ENCODE results near the gene ZNF264. TPM values are rescaled to one million over a fixed set of nuclear protein-coding genes. Genes with fewer than 3 reads are reported as not detected.
"Not testable (repeated sequence)": the region's sequence is repeated elsewhere in the genome, so short reads cannot be mapped to it uniquely, and the experiment has no call there.

The ZNF264 gene
- 10 to 100 TPM in 9 of 12 donors, 1 to 10 TPM in 2, not detected in 1; 9.5 to 15.6 (median 14.1) TPM for polyA plus RNA-seq (ENCODE audit: insufficient read length in 12 of 12)
- long read RNA-seq, donor 1, full-length matches to known transcripts, result 2 of 2 reads
- long read RNA-seq, donor 1, partial matches to known transcripts, result 0 of 2 reads
- long read RNA-seq, donor 1, other reads (novel, unspliced or antisense), result 0 of 2 reads
- long read RNA-seq, donor 2, full-length matches to known transcripts, result 3 of 3 reads
- long read RNA-seq, donor 2, partial matches to known transcripts, result 0 of 3 reads
- long read RNA-seq, donor 2, other reads (novel, unspliced or antisense), result 0 of 3 reads
- long read RNA-seq, donor 3, full-length matches to known transcripts, result 1 of 1 reads
- long read RNA-seq, donor 3, partial matches to known transcripts, result 0 of 1 reads
- long read RNA-seq, donor 3, other reads (novel, unspliced or antisense), result 0 of 1 reads
- long read RNA-seq, donor 4, full-length matches to known transcripts, result 2 of 2 reads
- long read RNA-seq, donor 4, partial matches to known transcripts, result 0 of 2 reads
- long read RNA-seq, donor 4, other reads (novel, unspliced or antisense), result 0 of 2 reads
- long read RNA-seq, donor 5, full-length matches to known transcripts, result 3 of 3 reads
- long read RNA-seq, donor 5, partial matches to known transcripts, result 0 of 3 reads
- long read RNA-seq, donor 5, other reads (novel, unspliced or antisense), result 0 of 3 reads
- long read RNA-seq, donor 6, result 0 reads
- long read RNA-seq, donor 7, full-length matches to known transcripts, result 2 of 2 reads
- long read RNA-seq, donor 7, partial matches to known transcripts, result 0 of 2 reads
- long read RNA-seq, donor 7, other reads (novel, unspliced or antisense), result 0 of 2 reads
- long read RNA-seq, donor 8, full-length matches to known transcripts, result 4 of 4 reads
- long read RNA-seq, donor 8, partial matches to known transcripts, result 0 of 4 reads
- long read RNA-seq, donor 8, other reads (novel, unspliced or antisense), result 0 of 4 reads
- long read RNA-seq, donor 9, full-length matches to known transcripts, result 1 of 1 reads
- long read RNA-seq, donor 9, partial matches to known transcripts, result 0 of 1 reads
- long read RNA-seq, donor 9, other reads (novel, unspliced or antisense), result 0 of 1 reads
- long read RNA-seq, donor 10, result 0 reads
- long read RNA-seq, donor 11, partial matches to known transcripts, result 5 of 5 reads
- long read RNA-seq, donor 11, other reads (novel, unspliced or antisense), result 0 of 5 reads

- DNase-seq, result peak; percentile 95
Measured at GRCh38 chr19:57191141-57192076, at the start of gene ZNF264. ZNF264 (plus strand) TSS chr19:57191500; CDS start chr19:57191914, 414 bp downstream.

- DNase-seq, result no peak
Measured at GRCh38 chr19:57141699-57142098, 49.6 kb upstream of the ZNF264 start.

DNA sequence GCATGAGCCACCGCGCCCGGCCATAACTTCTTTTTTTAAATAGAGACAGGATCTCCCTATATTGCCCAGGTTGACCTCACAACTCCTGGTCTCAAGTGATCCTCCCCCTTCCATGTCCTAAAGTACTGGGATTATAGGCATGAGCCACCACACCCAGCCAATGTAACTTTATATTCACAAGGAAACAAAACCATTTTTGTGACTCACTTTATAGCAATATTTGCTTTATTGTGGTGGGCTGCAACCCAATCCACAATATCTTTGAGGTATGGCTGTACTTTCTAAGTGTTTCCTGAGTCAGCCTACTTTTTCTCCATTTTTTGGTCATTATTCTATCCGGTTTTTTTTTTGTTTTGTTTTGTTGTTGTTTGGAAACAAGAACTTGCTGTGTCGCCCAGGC, 38.4 kb upstream of the ZNF264 start:
- no peak for DNase-seq

DNA sequence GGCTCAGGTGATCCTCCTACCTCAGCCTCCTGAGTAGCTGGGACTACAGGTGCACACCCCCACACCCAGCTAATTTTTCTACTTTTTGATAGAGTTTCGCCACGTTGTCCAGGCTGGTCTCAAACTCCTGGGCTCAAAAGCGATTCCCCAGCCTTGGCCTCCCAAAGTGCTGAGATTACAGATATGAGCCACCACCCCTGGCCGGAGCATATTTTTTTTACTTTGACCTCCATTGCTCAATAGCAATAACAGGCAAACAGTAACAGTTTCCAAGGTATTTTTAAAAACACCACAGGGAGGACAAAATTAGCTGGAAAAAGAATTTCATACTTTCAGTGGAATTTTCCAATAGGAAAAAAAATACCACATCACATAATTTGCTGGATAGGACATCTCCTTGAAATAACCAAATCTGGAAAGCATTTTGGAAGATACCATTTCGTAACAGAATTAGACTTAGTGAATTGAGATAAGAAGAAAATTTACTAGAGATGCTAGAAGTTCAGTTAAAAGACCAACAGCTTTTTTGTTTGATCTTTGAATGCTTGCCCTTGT, 29.2 kb upstream of the ZNF264 start:
- DNase-seq, result peak; percentile 13

DNA sequence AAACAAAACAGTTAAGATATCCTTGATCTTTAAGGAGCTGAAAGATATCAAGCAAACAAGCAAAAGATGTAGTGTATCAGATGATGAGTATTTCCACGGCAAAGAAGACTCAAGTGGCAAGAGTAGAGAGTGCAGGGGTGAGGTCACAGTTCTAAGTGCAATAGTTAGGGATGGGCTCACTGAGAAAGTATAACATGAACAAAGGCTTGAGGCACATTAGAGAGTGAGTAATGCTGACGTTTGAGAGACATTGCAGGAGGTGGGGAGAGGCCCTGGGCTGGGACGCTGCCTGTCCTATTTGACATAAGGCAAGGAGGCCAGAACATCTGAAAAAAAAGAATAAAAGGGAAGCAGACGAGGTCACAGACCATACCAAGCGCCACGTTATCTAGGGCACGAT, 25.5 kb upstream of the ZNF264 start:
- DNase-seq, result no peak

DNA sequence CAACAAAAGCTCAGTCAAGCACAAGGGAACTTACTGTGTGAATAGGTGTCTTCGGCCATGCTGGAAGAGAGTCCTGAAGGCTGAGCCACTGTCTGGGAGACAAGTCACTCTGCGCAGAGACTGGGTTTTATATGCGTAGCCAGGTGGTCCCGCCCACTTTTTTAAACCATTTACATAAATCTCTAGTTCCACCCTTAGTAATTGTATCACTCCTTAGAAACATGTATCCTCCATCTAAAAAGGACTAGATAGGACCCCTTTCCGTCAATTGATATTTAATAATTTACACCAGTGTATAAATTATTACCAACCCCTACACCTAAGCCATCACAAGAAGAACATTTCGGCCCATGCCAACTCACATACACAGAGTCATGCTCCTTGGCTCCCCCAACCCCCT, 23.9 kb upstream of the ZNF264 start, which contains the start of gene DUXA:
Gene DUXA (minus strand): TSS at position 101 of the 400 bp plus-strand sequence. CDS start 42 bp downstream, at position 59.
- DNase-seq, result no peak

GRCh38 chr19:57171551-57172081, 19.7 kb upstream of the ZNF264 start:
- DNase-seq, result peak; percentile 25

GRCh38 chr19:57190301-57190700, 999 bp upstream of the ZNF264 start:
- DNase-seq, result no peak

GRCh38 chr19:57192077-57192420, 749 bp downstream of the ZNF264 start:
- DNase-seq, result peak; percentile 4

DNA sequence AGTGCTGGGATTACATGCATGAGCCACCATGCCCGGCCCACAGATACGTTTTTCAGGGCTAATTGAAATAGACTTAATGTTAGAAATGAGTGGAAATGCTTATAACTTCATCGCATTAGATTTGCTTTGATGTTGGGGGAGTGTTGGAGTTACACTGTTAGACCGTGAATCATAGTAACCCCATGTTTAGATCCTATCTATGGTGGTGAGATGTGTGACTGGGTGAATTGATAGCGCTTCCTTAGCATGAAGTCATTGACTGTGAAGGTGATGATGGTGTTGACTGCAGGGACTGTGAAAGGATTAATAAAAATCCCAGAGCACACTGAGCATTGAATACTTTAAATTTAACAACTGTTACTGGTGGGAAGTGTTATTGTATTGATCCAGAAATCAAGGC, 1.7 kb downstream of the ZNF264 start:
- no peak for DNase-seq

DNA sequence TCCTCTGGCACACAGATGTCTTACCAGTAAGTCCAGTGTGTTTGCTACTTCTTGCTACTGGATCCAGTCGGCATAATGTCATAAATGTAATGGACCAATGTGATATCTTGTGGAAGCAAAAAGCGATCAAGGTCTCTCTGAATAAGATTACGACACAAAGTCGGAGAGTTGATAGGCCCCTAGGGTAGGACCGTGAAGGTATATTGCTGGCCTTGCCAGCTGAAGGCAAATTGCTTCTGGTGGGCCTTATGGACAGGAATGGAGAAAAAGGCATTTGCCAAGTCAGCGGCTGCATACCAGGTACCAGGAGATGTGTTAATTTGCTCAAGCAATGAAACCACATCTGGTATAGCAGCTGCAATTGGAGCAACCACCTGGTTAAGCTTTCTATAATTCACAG, 6.6 kb downstream of the ZNF264 start:
- not testable (repeated sequence) for DNase-seq

GRCh38 chr19:57202160-57202559, 10.9 kb downstream of the ZNF264 start:
- DNase-seq, result no peak

DNA sequence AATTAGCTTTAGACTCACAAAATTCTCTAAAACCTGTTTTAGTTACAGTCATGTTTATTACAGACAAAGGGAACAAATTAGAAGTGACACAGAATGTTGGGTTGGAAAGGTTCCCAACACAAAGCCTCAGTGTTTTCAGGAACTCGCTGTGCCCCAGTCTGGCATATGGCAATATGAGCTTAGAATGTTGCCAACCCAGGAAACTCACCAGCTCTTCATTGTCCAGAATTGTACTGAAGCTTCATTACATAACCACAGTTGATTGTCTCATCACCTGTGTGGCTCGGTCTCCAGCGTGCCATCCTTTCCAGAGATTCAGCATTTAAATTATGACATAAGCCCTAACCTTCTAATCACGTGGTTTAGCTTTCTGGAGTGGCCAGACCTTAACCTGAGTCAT, 19.1 kb downstream of the ZNF264 start:
- no peak for DNase-seq

GRCh38 chr19:57212109-57212508, 20.8 kb downstream of the ZNF264 start:
- no peak for DNase-seq

GRCh38 chr19:57227502-57227901, 36.2 kb downstream of the ZNF264 start:
- DNase-seq, result no peak

GRCh38 chr19:57231686-57232085, 40.4 kb downstream of the ZNF264 start:
- no peak for DNase-seq

DNA sequence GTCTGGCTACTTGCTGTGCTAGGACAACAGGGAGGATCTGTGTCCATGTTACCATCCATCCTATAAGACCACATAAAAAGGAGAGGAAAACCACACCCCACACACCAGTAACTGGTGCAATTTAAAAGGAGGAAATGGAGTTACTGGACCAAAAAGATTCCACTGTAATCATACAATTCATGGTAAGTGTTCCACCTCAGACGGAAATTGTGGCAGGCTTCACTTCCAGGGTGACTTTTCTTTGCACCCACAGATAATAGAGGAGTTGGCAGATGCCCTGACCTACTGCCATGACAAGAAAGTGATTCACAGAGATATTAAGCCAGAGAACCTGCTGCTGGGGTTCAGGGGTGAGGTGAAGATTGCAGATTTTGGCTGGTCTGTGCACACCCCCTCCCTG, 41.9 kb downstream of the ZNF264 start:
- no peak for DNase-seq

DNA sequence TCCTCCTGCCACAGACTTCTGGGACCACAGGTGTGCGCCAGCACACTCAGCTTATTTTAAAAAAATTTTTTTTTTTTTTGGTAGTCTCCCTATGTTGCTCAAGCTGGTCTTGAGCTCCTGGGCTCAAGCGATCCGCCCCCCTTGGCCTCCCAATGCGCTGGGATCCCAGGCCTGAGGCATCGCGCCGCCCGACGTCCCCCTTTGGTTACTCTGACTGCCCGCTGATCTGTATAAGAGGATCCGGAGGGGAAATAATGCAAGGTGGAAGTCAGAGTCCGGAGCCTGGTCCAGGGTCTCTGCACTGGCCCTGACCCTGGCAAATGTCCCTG, 48.6 kb downstream of the ZNF264 start:
- no peak for DNase-seq

- DNase-seq, result peak; percentile 97
Measured at GRCh38 chr19:57240311-57241090, 49.2 kb downstream of the ZNF264 start, which contains the start of gene ZNF805. ZNF805 (plus strand) TSS chr19:57240632; CDS start chr19:57240892, 260 bp downstream.
